B cell (primary cell): ENCODE results near the gene ACTR8. TPM values are rescaled to one million over a fixed set of nuclear protein-coding genes. Genes with fewer than 3 reads are reported as not detected.

Experiments used
- ATAC-seq: fragments of 200-7000 bp; cut with Tn5 transposase; one replicate; pipeline ENCODE4 v1.10.0; 2021; ENCODE audit warnings: low read depth, mild to moderate bottlenecking, moderate number of reproducible peaks, moderate library complexity
- CTCF ChIA-PET: fragments of 350-600 bp; sonication (Branson Sonifier 250); formaldehyde crosslinking; loops from one replicate; lab custom pipeline; 2021; ENCODE audit warnings: antibody characterized with exemption, inconsistent platforms; lab: Charles Lee
- POLR2A ChIA-PET: fragments of 350-600 bp; sonication (Branson Sonifier 250); formaldehyde crosslinking; loops from one replicate; lab custom pipeline; 2021; ENCODE audit warnings: antibody characterized with exemption; lab: Charles Lee
- DNase-seq: peaks from one replicate; pipeline ENCODE4 v3.0.0; 2013
- H2AFZ ChIP-seq: 2 replicates; pipeline ENCODE4 v1.6.1; 2012; ENCODE audit warnings: mild to moderate bottlenecking, low read depth, low read length; ENCODE audit not compliant: insufficient read depth, poor library complexity, severe bottlenecking
- H3K27ac ChIP-seq, 2 donors: 1 replicate in 1 of 2; 2 replicates in 1 of 2; pipeline ENCODE4 v1.5.1; 2012 to 2013; ENCODE audit warnings: low read length in 2 of 2, mild to moderate bottlenecking in 2 of 2, moderate library complexity in 1 of 2
- H3K27me3 ChIP-seq, 4 experiments: fragments of 200-600 bp in 1 of 4; sonication (generic) in 1 of 4; replicated peaks in 1 of 4; 1 replicate in 2 of 4; 2 replicates in 2 of 4; pipeline versions ENCODE4 v1.6.1 to v1.7.0; 2013 to 2016; ENCODE audit warnings: low read length in 3 of 4, mild to moderate bottlenecking in 2 of 4, mixed read lengths in 1 of 4, moderate library complexity in 1 of 4; ENCODE audit not compliant: insufficient read depth in 4 of 4, control insufficient read depth in 3 of 4; ENCODE audit errors: control extremely low read depth in 1 of 4
- H3K36me3 ChIP-seq, 2 experiments: replicated peaks in 1 of 2; 1 replicate in 1 of 2; 2 replicates in 1 of 2; pipeline versions ENCODE4 v1.6.1 to v1.7.1; 2013; ENCODE audit warnings: low read length in 1 of 2; ENCODE audit not compliant: insufficient read depth in 2 of 2, control insufficient read depth in 1 of 2; ENCODE audit errors: control extremely low read depth in 1 of 2, extremely low read depth in 1 of 2
- H3K4me1 ChIP-seq, 2 donors: fragments of 200-600 bp in 1 of 2; sonication (generic) in 1 of 2; 1 replicate in 1 of 2; 2 replicates in 1 of 2; pipeline versions ENCODE4 v1.5.1 to v1.6.1; 2013 to 2017; ENCODE audit warnings: low read length in 2 of 2; ENCODE audit not compliant: control insufficient read depth in 2 of 2, insufficient read depth in 2 of 2
- H3K4me2 ChIP-seq: replicated peaks from 2 replicates; pipeline ENCODE3; 2012; ENCODE audit warnings: mild to moderate bottlenecking, low read depth, low read length; ENCODE audit not compliant: poor library complexity, severe bottlenecking
- H3K4me3 ChIP-seq, 5 experiments: fragments of 200-600 bp in 1 of 5; sonication (generic) in 1 of 5; 1 replicate in 3 of 5; 2 replicates in 2 of 5; pipeline versions ENCODE4 v1.5.1 to v1.7.0; 2011 to 2016; ENCODE audit warnings: low read length in 4 of 5, mild to moderate bottlenecking in 4 of 5, low read depth in 2 of 5, control low read depth in 1 of 5, moderate library complexity in 1 of 5; ENCODE audit not compliant: insufficient read depth in 1 of 5; ENCODE audit errors: control extremely low read depth in 1 of 5, extremely low read depth in 1 of 5
- H3K79me2 ChIP-seq: fragments of 200-600 bp; sonication (generic); one replicate; pipeline ENCODE4 v1.6.0; 2016; ENCODE audit warnings: low read length; ENCODE audit not compliant: control insufficient read depth, insufficient read depth
- H3K9ac ChIP-seq: fragments of 200-600 bp; sonication (generic); 2 replicates; pipeline ENCODE4 v1.6.1; 2017; ENCODE audit warnings: mild to moderate bottlenecking, low read length, moderate library complexity
- H3K9me3 ChIP-seq, 3 donors: one replicate each; pipeline versions ENCODE4 v1.6.1 to v1.7.1; 2013; ENCODE audit warnings: low read length in 2 of 3; ENCODE audit not compliant: control insufficient read depth in 2 of 3, insufficient read depth in 1 of 3; ENCODE audit errors: control extremely low read depth in 1 of 3
- H4K20me1 ChIP-seq: 2 replicates; pipeline ENCODE4 v1.6.0; 2012; ENCODE audit warnings: mild to moderate bottlenecking, low read length; ENCODE audit not compliant: insufficient read depth, control insufficient read depth, poor library complexity, severe bottlenecking
- H3K27ac Mint-ChIP-seq: one replicate; pipeline ENCODE4 v1.8.0; 2021; ENCODE audit warnings: mixed read lengths
- H3K27me3 Mint-ChIP-seq: one replicate; pipeline ENCODE4 v1.8.0; 2021; ENCODE audit warnings: mixed read lengths
- H3K4me1 Mint-ChIP-seq: one replicate; pipeline ENCODE4 v1.8.0; 2021; ENCODE audit warnings: mixed read lengths
- H3K4me3 Mint-ChIP-seq: one replicate; pipeline ENCODE4 v1.8.0; 2021; ENCODE audit warnings: mixed read lengths
- H3K9me3 Mint-ChIP-seq: one replicate; pipeline ENCODE4 v1.8.0; 2022; ENCODE audit warnings: mixed read lengths; ENCODE audit not compliant: insufficient read depth
- EZH2 ChIP-seq: IDR thresholded peaks from 2 replicates; pipeline ENCODE4 v1.6.1; 2012; ENCODE audit warnings: borderline replicate concordance, low read depth, mild to moderate bottlenecking, moderate library complexity, low read length; ENCODE audit not compliant: insufficient read depth, poor library complexity, severe bottlenecking
- WGBS: methylation state at CpG from one replicate; pipeline ENCODE4 v1.1.5; 2013; ENCODE audit warnings: missing lambda C conversion rate; ENCODE audit not compliant: insufficient coverage; 5-methylcytosine and 5-hydroxymethylcytosine counted together
- intact Hi-C: fragments of 100-400 bp; cut with micrococcal nuclease; formaldehyde crosslinking; loops from one replicate; pipeline ENCODE4 v1.10.0; 2022
- polyA plus RNA-seq: library from polyadenylated mRNA; depleted of rRNA; stranded (reverse); fragments of >200 nt; gene quantifications from 2 replicates; pipeline ENCODE4 v1.2.3, GENCODE V29; 2012
- total RNA-seq, 2 donors: library from RNA; stranded (reverse); fragments of 120-200 nt in 1 of 2; gene quantifications; 1 replicate in 1 of 2; 2 replicates in 1 of 2; pipeline versions ENCODE4 v1.2.3 to v1.2.4, GENCODE V29; 2013 to 2022
- TF ChIP-seq, protein P1 (sequence below): fragments of 200-600 bp; IDR thresholded peaks from one replicate; pipeline ENCODE4 v1.8.0; 2022; ENCODE audit warnings: antibody characterized with exemption, mild to moderate bottlenecking

ACTR8 gene
- total and polyA plus RNA-seq, 2 donors (not counting 1 experiment from before 2014, with no cell fraction given): 10.8 to 42.0 TPM

DNA sequence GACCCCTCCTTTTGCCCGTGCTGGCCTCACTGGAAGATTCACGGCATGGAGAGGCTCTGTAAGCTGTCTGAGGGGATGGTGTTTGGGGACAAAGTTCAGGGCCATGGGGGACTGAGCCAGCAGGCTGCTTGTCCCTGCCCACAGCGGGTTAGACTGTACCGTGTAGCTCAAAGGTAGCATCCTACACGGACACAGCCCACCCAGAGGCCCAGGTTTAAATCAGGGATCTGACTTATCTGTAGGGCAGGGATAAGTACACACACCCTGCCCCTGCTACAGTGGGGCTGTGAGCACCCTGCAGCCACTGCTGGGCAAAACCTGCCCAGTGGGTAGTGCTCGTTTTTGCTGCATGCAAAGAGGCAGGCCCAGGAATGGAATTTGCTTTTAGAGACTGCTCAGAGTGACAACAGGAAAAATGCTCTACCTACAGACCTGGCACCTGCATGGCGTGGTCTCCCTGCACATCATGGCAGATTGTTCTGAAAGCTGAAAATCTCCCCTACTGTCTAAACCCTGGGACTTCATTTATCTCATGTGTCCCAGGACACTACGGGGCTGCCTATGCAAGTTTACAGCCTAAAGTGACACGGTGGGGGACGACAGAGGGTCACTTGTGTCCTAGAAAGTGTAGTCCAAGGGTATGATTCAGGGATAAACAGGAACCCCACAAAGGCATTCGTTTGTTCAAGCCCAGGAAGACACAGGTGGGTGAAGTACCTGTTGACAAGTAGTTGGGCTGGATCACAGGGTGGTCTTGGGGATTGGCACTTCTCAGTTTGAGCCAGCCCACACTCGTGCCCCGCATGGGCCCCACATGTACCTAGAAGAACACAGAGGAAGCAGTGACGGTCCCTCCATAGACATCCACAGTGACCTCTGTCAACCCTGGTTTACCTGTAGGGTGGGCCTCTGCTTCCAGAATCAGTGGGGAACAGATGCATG is 63.5 kb downstream of the ACTR8 start:
- intact Hi-C loops: no loop called here
- Histone ChIP-seq H3K36me3 (no peaks in the 10 kb centered on the region), H3K9ac (no peak overlapping the region), H2AFZ (no peak overlapping the region), H3K79me2 (no peaks in the 10 kb centered on the region), H4K20me1 (no peaks in the 10 kb centered on the region), H3K4me3 (no peak overlapping the region), H3K27ac (no peak overlapping the region), H3K9me3 (no peaks in the 10 kb centered on the region), H3K27me3 (peaks cover 0 to 4% (median 1%) of the 10 kb centered on the region in 4 experiments), H3K4me1 (no peaks in the 10 kb centered on the region), H3K4me2 (no peak overlapping the region)
- ChIA-PET POLR2A (interaction anchor here (0.6 kb wide), 1 partner anchor 127 kb away, joined by 3 read pairs; no protein-coding TSS in a partner anchor), CTCF (no interaction called here)
- Mint-ChIP-seq H3K4me1 (no peaks in the 10 kb centered on the region), H3K9me3 (no peaks in the 10 kb centered on the region), H3K27me3 (no peaks in the 10 kb centered on the region), H3K4me3 (no peak overlapping the region), H3K27ac (no peak overlapping the region)
- TF ChIP-seq, protein P1, sequence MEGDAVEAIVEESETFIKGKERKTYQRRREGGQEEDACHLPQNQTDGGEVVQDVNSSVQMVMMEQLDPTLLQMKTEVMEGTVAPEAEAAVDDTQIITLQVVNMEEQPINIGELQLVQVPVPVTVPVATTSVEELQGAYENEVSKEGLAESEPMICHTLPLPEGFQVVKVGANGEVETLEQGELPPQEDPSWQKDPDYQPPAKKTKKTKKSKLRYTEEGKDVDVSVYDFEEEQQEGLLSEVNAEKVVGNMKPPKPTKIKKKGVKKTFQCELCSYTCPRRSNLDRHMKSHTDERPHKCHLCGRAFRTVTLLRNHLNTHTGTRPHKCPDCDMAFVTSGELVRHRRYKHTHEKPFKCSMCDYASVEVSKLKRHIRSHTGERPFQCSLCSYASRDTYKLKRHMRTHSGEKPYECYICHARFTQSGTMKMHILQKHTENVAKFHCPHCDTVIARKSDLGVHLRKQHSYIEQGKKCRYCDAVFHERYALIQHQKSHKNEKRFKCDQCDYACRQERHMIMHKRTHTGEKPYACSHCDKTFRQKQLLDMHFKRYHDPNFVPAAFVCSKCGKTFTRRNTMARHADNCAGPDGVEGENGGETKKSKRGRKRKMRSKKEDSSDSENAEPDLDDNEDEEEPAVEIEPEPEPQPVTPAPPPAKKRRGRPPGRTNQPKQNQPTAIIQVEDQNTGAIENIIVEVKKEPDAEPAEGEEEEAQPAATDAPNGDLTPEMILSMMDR: no peak
- no peak for TF ChIP-seq EZH2
- 84% methylated on average over 13 of the region's 14 CpGs for WGBS
- no peak for ATAC-seq
- DNase-seq: no peak

DNA sequence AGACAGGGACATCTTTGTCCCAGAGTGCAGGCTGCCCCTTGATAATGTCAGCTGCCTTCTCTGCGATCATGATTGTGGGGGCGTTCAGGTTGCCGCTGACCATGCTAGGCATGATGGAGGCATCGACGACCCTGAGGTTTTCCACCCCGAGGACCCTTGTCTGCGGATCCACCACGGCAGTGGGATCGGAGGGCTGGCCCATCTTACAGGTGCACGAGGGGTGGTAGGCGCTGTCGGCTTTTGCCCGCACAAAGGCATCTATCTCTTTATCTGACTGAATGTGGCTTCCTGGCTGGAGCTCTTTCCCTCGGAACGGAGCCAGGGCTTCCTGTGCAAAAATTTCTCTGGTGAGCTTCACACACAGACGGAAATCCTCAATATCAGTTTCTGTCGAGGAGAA is 64.1 kb downstream of the ACTR8 start:
- no peak overlapping the region for H3K4me2 ChIP-seq
- no peak overlapping the region for H3K4me3 ChIP-seq
- POLR2A ChIA-PET: no interaction called here
- H3K9me3 ChIP-seq: no peaks in the 10 kb centered on the region
- CTCF ChIA-PET: no interaction called here
- H3K27ac ChIP-seq: no peak overlapping the region
- H3K4me1 ChIP-seq: no peaks in the 10 kb centered on the region
- no peaks in the 10 kb centered on the region for H3K4me1 Mint-ChIP-seq
- H3K9me3 Mint-ChIP-seq: no peaks in the 10 kb centered on the region
- H3K79me2 ChIP-seq: no peaks in the 10 kb centered on the region
- no peak overlapping the region for H3K27ac Mint-ChIP-seq
- no peak overlapping the region for H3K9ac ChIP-seq
- H3K36me3 ChIP-seq: no peaks in the 10 kb centered on the region
- intact Hi-C loops: no loop called here
- 71% methylated on average over 17 of the region's 17 CpGs for WGBS
- no peaks in the 10 kb centered on the region for H3K27me3 Mint-ChIP-seq
- H3K27me3 ChIP-seq: peaks cover 0 to 4% (median 1%) of the 10 kb centered on the region in 4 experiments
- H3K4me3 Mint-ChIP-seq: no peak overlapping the region
- DNase-seq: no peak
- no peaks in the 10 kb centered on the region for H4K20me1 ChIP-seq
- no peak for ATAC-seq
- TF ChIP-seq, protein P1: no peak
- TF ChIP-seq EZH2: no peak
- no peak overlapping the region for H2AFZ ChIP-seq
